ENCODE data around the gene DDC.

GRCh38 chr7:50603287-50603686, 38.1 kb upstream of the DDC start:
- TF ChIP-seq CTCF (IDR thresholded peaks at IDR 0.05) (no peak), EZH2 (IDR thresholded peaks at IDR 0.05; ENCODE audit: borderline replicate concordance, insufficient read depth, low read depth, low read length, poor library complexity, severe bottlenecking) (no peak)
